IMR-90 (cell line): ENCODE measurements around the gene CDRT15. TPM values are rescaled to one million over a fixed set of nuclear protein-coding genes. Genes with fewer than 3 reads are reported as not detected.
"Not testable (repeated sequence)": the region's sequence is repeated elsewhere in the genome, so short reads cannot be mapped to it uniquely, and the experiment has no call there.

Source experiments
- ATAC-seq: fragments of 200-7000 bp; cut with Tn5 transposase; 2 replicates; pipeline ENCODE4 v1.9.1; 2020; ENCODE audit warnings: low read depth, mild to moderate bottlenecking, moderate library complexity
- BruUV-seq: library from RNA; stranded (reverse); fragments of 400-500 nt; replicated peaks from 2 replicates; lab custom pipeline; 2021; lab: Mats Ljungman, UMichigan
- CTCF ChIA-PET: fragments of 300-600 bp; formaldehyde crosslinking; extraction: SDS; loops from one replicate; lab custom pipeline; 2021; ENCODE audit warnings: antibody characterized with exemption; lab: Yijun Ruan, JAX
- POLR2A ChIA-PET: fragments of 300-600 bp; sonication (Branson Sonifier 250); formaldehyde crosslinking; loops from one replicate; lab custom pipeline; 2022; ENCODE audit warnings: antibody characterized with exemption; ENCODE audit not compliant: unreplicated experiment; lab: Charles Lee
- DNase-seq: peaks from one replicate; pipeline ENCODE4 v3.0.0; 2013
- H2AFZ ChIP-seq: replicated peaks from 2 replicates; pipeline ENCODE3; 2013; ENCODE audit warnings: low read length, mild to moderate bottlenecking; ENCODE audit not compliant: poor library complexity
- H2AK5ac ChIP-seq: 2 replicates; pipeline ENCODE4 v1.6.1; 2013; ENCODE audit warnings: low read depth, low read length, inconsistent platforms
- H2AK9ac ChIP-seq: replicated peaks from 2 replicates; pipeline ENCODE3; 2013; ENCODE audit warnings: mild to moderate bottlenecking, low read depth, low read length, moderate library complexity; ENCODE audit not compliant: poor library complexity
- H2BK120ac ChIP-seq: 2 replicates; pipeline ENCODE4 v1.6.1; 2013; ENCODE audit warnings: low read depth, low read length, inconsistent platforms
- H2BK15ac ChIP-seq: 3 replicates; pipeline ENCODE4 v1.6.1; 2013; ENCODE audit warnings: low read depth, low read length, inconsistent platforms
- H2BK20ac ChIP-seq: 2 replicates; pipeline ENCODE4 v1.6.1; 2013; ENCODE audit warnings: low read depth, mild to moderate bottlenecking, inconsistent platforms, low read length, moderate library complexity
- H2BK5ac ChIP-seq: 2 replicates; pipeline ENCODE4 v1.6.1; 2013; ENCODE audit warnings: mild to moderate bottlenecking, low read depth, low read length, inconsistent platforms; ENCODE audit not compliant: poor library complexity, severe bottlenecking
- H3K14ac ChIP-seq: replicated peaks from 2 replicates; pipeline ENCODE4 v1.6.1; 2013; ENCODE audit warnings: low read depth, low read length, inconsistent platforms
- H3K18ac ChIP-seq: 2 replicates; pipeline ENCODE4 v1.6.1; 2013; ENCODE audit warnings: low read depth, low read length, control low read depth
- H3K23ac ChIP-seq: 2 replicates; pipeline ENCODE4 v1.6.1; 2013; ENCODE audit warnings: low read depth, low read length, inconsistent platforms
- H3K27ac ChIP-seq: 2 replicates; pipeline ENCODE4 v1.5.1; 2013; ENCODE audit warnings: mild to moderate bottlenecking, control low read depth, low read length; ENCODE audit not compliant: insufficient read depth
- H3K27me3 ChIP-seq: 2 replicates; pipeline ENCODE4 v1.6.1; 2013; ENCODE audit warnings: low read length; ENCODE audit not compliant: control insufficient read depth, insufficient read depth
- H3K36me3 ChIP-seq: 2 replicates; pipeline ENCODE4 v1.6.1; 2013; ENCODE audit warnings: low read length, mixed read lengths; ENCODE audit not compliant: control insufficient read depth, insufficient read depth
- H3K4ac ChIP-seq: 2 replicates; pipeline ENCODE4 v1.6.1; 2013; ENCODE audit warnings: low read depth, low read length, inconsistent platforms
- H3K4me1 ChIP-seq: 2 replicates; pipeline ENCODE4 v1.6.1; 2013; ENCODE audit warnings: low read length, mixed read lengths; ENCODE audit not compliant: control insufficient read depth, insufficient read depth
- H3K4me2 ChIP-seq: 2 replicates; pipeline ENCODE4 v1.6.1; 2013; ENCODE audit warnings: low read depth, mild to moderate bottlenecking, control low read depth, low read length, moderate library complexity
- H3K4me3 ChIP-seq: 2 replicates; pipeline ENCODE4 v1.5.1; 2013; ENCODE audit warnings: low read depth, mild to moderate bottlenecking, control low read depth, low read length, moderate library complexity; ENCODE audit not compliant: insufficient read depth
- H3K56ac ChIP-seq: 2 replicates; pipeline ENCODE4 v1.6.1; 2013; ENCODE audit warnings: low read length, inconsistent platforms; ENCODE audit not compliant: insufficient read depth; ENCODE audit errors: extremely low read depth
- H3K79me1 ChIP-seq, 2 experiments: 2 replicates each; pipeline ENCODE4 v1.6.1; 2013; ENCODE audit warnings: low read length in 2 of 2, inconsistent platforms in 1 of 2, low read depth in 1 of 2
- H3K9ac ChIP-seq: 2 replicates; pipeline ENCODE4 v1.6.1; 2013; ENCODE audit warnings: low read depth, low read length, control low read depth
- H3K9me1 ChIP-seq: 2 replicates; pipeline ENCODE4 v1.6.1; 2013; ENCODE audit warnings: low read length, inconsistent platforms; ENCODE audit not compliant: insufficient read depth
- H3K9me3 ChIP-seq: 2 replicates; pipeline ENCODE4 v1.6.1; 2013; ENCODE audit warnings: low read length; ENCODE audit not compliant: control insufficient read depth, insufficient read depth
- H4K20me1 ChIP-seq: 2 replicates; pipeline ENCODE4 v1.6.1; 2013; ENCODE audit warnings: low read length, inconsistent platforms; ENCODE audit not compliant: insufficient read depth
- H4K5ac ChIP-seq: 2 replicates; pipeline ENCODE4 v1.6.1; 2013; ENCODE audit warnings: mild to moderate bottlenecking, low read depth, low read length, control low read depth
- H4K8ac ChIP-seq, 2 experiments: 2 replicates each; pipeline ENCODE4 v1.6.1; 2013; ENCODE audit warnings: low read depth in 2 of 2, low read length in 2 of 2, control low read depth in 1 of 2, inconsistent platforms in 1 of 2
- H4K91ac ChIP-seq: 2 replicates; pipeline ENCODE4 v1.6.1; 2013; ENCODE audit warnings: low read depth, low read length, inconsistent platforms; ENCODE audit not compliant: insufficient read depth
- WGBS, 2 experiments: methylation state at CpG; one replicate each; pipeline versions ENCODE4 v1.1.5 to v1.1.7; 2013; ENCODE audit warnings: missing lambda C conversion rate in 2 of 2; ENCODE audit not compliant: insufficient read length in 1 of 2; ENCODE audit errors: extremely low coverage in 2 of 2; 5-methylcytosine and 5-hydroxymethylcytosine counted together
- dilution Hi-C: fragments of 300-500 bp; cut with HindIII; formaldehyde crosslinking; loops from one replicate; pipeline ENCODE4 v1.14.3; 2018; ENCODE audit warnings: low sequenced_read_pairs; ENCODE audit not compliant: unreplicated experiment
- in situ Hi-C: fragments of 300-500 bp; cut with MboI; formaldehyde crosslinking; loops from 3 replicates; pipeline ENCODE4 v1.14.3; 2019; ENCODE audit warnings: low sequenced_read_pairs, inconsistent platforms, mixed read lengths
- intact Hi-C: fragments of 100-400 bp; cut with micrococcal nuclease; formaldehyde crosslinking; loops from 2 replicates; pipeline ENCODE4 v1.10.0; 2022
- polyA plus RNA-seq, 3 experiments: library from polyadenylated mRNA; depleted of rRNA; stranded (reverse); fragments of >200 nt; gene quantifications; 2 replicates each; pipeline ENCODE4 v1.2.3, GENCODE V29; 2012; ENCODE audit warnings: low replicate concordance in 1 of 3
- total RNA-seq: library from RNA; depleted of rRNA; stranded (reverse); fragments of >200 nt; gene quantifications from 2 replicates; pipeline ENCODE4 v1.2.3, GENCODE V29; 2012

CDRT15 gene
- total and polyA plus RNA-seq, 2 of the 4 experiments (the other 2 are of a cell fraction): not detected

- H3K36me3 ChIP-seq, H2BK20ac ChIP-seq, H2AK5ac ChIP-seq, H2BK120ac ChIP-seq, H4K20me1 ChIP-seq, CTCF ChIA-PET, H3K4me3 ChIP-seq, H3K4ac ChIP-seq, H3K27ac ChIP-seq, H3K18ac ChIP-seq, H2AFZ ChIP-seq, intact Hi-C loops, dilution Hi-C loops, in situ Hi-C loops, H2AK9ac ChIP-seq, H3K9me3 ChIP-seq, H3K27me3 ChIP-seq, H3K23ac ChIP-seq, ATAC-seq, H4K91ac ChIP-seq, POLR2A ChIA-PET, H2BK15ac ChIP-seq, H4K8ac ChIP-seq, H3K79me1 ChIP-seq, H3K4me2 ChIP-seq, BruUV-seq, H2BK5ac ChIP-seq, H3K56ac ChIP-seq, H3K14ac ChIP-seq, H4K5ac ChIP-seq, H3K9me1 ChIP-seq, H3K9ac ChIP-seq, DNase-seq, H3K4me1 ChIP-seq: not testable (repeated sequence)
- WGBS, 2 experiments: no CpG with 5 or more reads among the region's 5 CpGs
Observed at GRCh38 chr17:14239271-14239670, 2.6 kb upstream of the CDRT15 start.

DNA sequence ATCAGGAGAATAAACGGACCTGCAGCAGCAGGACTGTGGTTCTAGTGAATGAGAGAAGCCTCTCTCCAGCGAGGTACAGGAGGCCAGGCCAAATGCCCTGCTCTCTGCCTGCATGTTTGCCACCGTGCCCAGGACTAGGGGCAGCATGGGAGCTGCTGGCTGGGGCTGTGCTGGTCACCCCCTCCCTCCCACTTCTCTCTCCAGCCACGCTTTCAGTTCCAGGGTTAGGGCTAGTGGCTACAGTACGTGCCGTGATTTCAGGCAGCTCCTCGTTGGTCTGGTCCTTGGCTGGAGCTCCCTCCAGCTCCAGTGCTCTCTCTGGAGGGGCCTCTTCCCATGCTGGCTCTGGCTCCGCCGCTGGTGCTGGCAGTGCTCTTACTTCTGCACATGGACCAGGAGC is 630 bp downstream of the CDRT15 start:
- H2BK120ac ChIP-seq, H2BK5ac ChIP-seq, DNase-seq, CTCF ChIA-PET, H3K27ac ChIP-seq, H3K18ac ChIP-seq, in situ Hi-C loops, H3K79me1 ChIP-seq, H3K4me2 ChIP-seq, H3K36me3 ChIP-seq, H3K4me3 ChIP-seq, H2AK5ac ChIP-seq, H3K56ac ChIP-seq, H4K8ac ChIP-seq, H3K14ac ChIP-seq, H3K4me1 ChIP-seq, intact Hi-C loops, H3K9me1 ChIP-seq, H2BK15ac ChIP-seq, H2BK20ac ChIP-seq, H3K4ac ChIP-seq, H3K9ac ChIP-seq, BruUV-seq, POLR2A ChIA-PET, ATAC-seq, H3K27me3 ChIP-seq, H2AK9ac ChIP-seq, H3K9me3 ChIP-seq, dilution Hi-C loops, H4K5ac ChIP-seq, H3K23ac ChIP-seq, H2AFZ ChIP-seq, H4K91ac ChIP-seq, H4K20me1 ChIP-seq: not testable (repeated sequence)
- no CpG with 5 or more reads among the region's 9 CpGs for WGBS, 2 experiments
